NCI-H446 (cell line): Measurements from ENCODE around the gene LRFN4.

Source experiments
- DNase-seq, 2 experiments: peaks; one replicate each; lab custom pipeline; 2025; lab: John Stamatoyannopoulos, UW

LRFN4 gene

GRCh38 chr11:66858186-66858938 lies 1.5 kb downstream of the LRFN4 start:
- no peak for DNase-seq

- no peak for DNase-seq
These were observed 2.2 kb downstream of the LRFN4 start for GRCh38 chr11:66858939-66859685.

- no peak for DNase-seq
These were observed 3.0 kb downstream of the LRFN4 start for GRCh38 chr11:66859686-66860448.

GRCh38 chr11:66860449-66860831 lies 3.6 kb downstream of the LRFN4 start:
- DNase-seq: no peak

GRCh38 chr11:66861038-66861773 lies 4.3 kb downstream of the LRFN4 start:
- DNase-seq: no peak

- DNase-seq: no peak
These were observed 5.1 kb downstream of the LRFN4 start for GRCh38 chr11:66861774-66862558.

GRCh38 chr11:66862559-66863037 lies 5.7 kb downstream of the LRFN4 start:
- no peak for DNase-seq

- DNase-seq: no peak
These were observed 6.7 kb downstream of the LRFN4 start for GRCh38 chr11:66863428-66864125.

- no peak for DNase-seq
These were observed 7.5 kb downstream of the LRFN4 start for GRCh38 chr11:66864172-66864901.

- no peak for DNase-seq
These were observed 8.2 kb downstream of the LRFN4 start for GRCh38 chr11:66864924-66865697.

GRCh38 chr11:66866007-66866406 lies 9.1 kb downstream of the LRFN4 start:
- DNase-seq: no peak

- DNase-seq: peak in 1 of 2 experiments; percentile 38
These were observed 9.7 kb downstream of the LRFN4 start for GRCh38 chr11:66866511-66866986.

- DNase-seq: no peak
These were observed 10.7 kb downstream of the LRFN4 start for GRCh38 chr11:66867425-66868040.

GRCh38 chr11:66868082-66868725 lies 11.3 kb downstream of the LRFN4 start:
- no peak for DNase-seq

GRCh38 chr11:66868726-66869566 lies 12.1 kb downstream of the LRFN4 start:
- DNase-seq: no peak

GRCh38 chr11:66869567-66869870 lies 12.7 kb downstream of the LRFN4 start:
- DNase-seq: no peak

GRCh38 chr11:66870131-66870530 lies 13.3 kb downstream of the LRFN4 start:
- DNase-seq: no peak
